ENCODE data around the gene CYB5R4.
"Not testable (repeated sequence)": the region's sequence is repeated elsewhere in the genome, so short reads cannot be mapped to it uniquely, and the experiment has no call there.

Gene CYB5R4

DNA sequence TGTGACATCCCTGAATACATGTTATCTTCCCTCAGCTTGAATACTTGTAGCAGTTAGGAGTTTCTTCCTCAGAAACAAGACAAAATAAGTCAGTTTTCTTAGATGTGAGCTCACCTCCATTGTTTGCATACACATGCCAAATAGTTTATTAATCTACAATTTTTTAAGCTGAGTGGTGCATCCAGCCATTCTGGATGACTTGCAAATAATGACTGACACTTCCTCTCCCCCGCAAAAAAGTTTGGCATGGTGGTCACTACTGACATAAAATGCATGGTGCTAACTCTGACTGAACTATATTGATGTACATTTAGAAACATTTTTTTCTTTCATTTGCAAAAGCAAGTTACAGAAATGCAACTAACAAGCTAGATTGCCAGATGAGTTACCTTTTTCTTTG lies 55.5 kb downstream of the CYB5R4 start:
- DNase-seq (ENCODE audit: low spot score): no peak

- DNase-seq (ENCODE audit: low spot score): no peak
Measured at GRCh38 chr6:83917001-83917400, 57.5 kb downstream of the CYB5R4 start.

- DNase-seq (ENCODE audit: low spot score): no peak
Measured at GRCh38 chr6:83920017-83920416, 60.5 kb downstream of the CYB5R4 start.

DNA sequence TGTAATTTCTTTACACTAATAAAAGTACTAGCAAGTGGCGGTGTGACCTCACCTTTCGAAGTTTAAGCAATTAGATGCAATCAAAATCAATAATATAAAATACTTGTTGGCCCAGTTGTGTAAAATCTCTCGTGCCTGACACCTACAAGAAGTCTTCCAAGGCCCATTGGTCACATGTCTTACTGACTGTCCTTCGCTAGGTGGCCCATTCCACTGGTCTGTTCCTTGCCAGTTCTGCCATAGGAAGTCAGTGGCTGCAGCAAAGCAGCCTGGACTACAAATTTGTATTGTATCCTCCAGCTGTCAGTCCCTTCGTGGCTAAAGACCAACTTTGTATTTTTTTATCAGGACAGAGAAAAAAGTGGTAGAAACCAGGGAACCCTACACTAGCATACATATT lies 61.8 kb downstream of the CYB5R4 start:
- no peak for DNase-seq (ENCODE audit: low spot score)

DNA sequence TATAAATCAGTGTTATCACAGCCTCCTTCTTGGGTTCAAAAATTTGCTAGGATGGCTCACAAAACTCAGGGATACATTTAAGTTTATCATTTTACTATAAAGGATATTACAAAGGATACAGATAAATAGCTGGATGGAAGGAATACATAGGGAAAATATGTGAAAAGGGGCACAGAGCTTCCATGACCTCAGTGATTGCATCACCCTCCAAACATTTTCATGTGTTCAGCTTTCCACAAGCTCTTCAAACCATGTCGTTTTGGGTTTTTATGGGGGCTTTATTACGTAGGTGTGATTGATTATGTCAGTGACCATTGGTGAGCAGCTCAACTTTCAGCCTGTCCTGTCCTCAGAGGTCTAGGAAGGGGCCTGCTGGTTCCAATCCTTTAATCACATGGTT lies 68.0 kb downstream of the CYB5R4 start:
- DNase-seq (ENCODE audit: low spot score): no peak

DNA sequence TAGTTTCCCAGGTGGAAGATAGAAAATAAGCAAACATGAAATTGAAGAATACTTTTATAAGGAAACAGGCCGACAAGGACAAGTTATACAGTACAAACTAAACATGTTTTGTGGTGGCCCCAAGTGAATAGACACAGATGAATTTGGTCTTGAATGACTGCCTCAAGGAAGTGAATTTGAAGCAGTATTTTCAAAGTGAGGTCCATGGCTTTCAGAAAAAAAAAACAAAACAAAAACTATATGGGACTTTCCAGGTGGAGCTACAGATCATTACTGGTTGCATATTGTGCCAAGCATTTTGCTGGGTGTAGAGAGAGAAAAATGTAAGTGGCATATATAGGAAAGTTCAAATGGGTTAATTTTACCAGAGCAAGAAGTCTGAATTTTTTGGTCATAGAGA lies 68.8 kb downstream of the CYB5R4 start:
- no peak for DNase-seq (ENCODE audit: low spot score)

- DNase-seq (ENCODE audit: low spot score): not testable (repeated sequence)
Measured at GRCh38 chr6:83946201-83946833, 86.8 kb downstream of the CYB5R4 start.

DNA sequence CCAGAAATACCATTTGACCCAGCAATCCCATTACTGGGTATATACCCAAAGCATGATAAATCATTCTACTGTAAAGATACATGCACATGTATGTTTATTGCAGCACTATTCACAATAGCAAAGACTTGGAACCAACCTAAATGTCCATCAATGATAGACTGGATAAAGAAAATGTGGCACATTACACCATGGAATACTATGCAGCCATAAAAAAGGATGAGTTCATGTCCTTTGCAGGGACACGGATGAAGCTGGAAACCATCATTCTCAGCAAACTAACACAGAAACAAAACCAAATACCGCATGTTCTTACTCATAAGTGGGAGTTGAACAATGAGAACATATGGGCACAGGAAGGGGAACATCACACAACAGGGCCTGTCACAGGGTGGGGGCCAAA lies 88.5 kb downstream of the CYB5R4 start:
- not testable (repeated sequence) for DNase-seq (ENCODE audit: low spot score)

DNA sequence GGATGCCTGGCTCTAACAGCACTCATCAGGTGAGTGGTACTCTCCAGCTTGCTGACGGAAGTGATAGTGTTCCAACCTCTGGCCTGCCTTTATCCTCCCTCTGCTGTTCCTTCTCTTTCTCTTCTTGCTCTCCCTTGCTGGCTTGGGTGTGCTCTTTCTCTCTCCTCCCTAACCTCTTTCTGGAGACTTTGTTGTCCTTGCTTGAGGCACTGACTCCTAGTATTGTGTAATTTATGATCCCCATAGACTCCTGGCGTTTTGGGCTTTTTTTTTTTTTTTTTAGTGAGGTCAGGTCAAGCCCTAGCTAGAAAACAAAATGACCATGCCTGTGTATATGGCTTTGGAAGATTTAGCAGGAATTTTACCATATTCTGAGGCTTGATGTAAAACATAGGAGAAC lies 89.4 kb downstream of the CYB5R4 start:
- DNase-seq (ENCODE audit: low spot score): no peak

DNA sequence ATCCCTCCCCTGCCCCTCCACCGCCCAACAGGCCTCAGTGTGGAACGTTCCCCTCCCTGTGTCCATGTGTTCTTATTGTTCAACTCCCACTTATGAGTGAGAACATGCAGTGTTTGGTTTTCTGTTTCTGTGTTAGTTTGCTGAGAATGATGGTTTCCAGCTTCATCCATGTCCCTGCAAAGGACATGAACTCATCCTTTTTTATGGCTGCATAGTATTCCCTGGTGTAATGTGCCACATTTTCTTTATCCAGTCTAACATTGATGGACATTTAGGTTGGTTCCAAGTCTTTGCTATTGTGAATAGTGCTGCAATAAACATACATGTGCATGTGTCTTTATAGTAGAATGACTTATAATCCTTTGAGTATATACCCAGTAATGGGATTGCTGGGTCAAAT lies 91.9 kb downstream of the CYB5R4 start:
- not testable (repeated sequence) for DNase-seq (ENCODE audit: low spot score)

GRCh38 chr6:83952830-83953229 lies 93.3 kb downstream of the CYB5R4 start:
- DNase-seq (ENCODE audit: low spot score): no peak

DNA sequence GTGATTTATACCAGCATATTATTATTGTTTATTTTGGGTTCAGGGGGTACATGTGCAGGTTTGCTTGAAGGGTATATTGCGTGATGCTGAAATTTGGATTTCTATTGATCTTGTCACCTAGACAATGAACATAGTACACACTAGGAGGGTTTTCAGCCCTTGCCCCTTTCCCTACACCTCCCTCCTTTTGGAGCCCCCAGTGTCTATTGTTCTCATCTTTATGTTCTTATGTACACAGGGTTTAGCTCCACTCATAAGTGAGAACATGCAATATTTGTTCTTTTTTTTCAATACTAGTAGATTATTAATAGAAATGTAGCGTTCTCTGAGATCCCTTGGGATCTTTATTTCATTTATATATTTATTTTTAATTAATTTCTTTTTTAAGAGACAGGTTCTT lies 94.9 kb downstream of the CYB5R4 start:
- no peak for DNase-seq (ENCODE audit: low spot score)

DNA sequence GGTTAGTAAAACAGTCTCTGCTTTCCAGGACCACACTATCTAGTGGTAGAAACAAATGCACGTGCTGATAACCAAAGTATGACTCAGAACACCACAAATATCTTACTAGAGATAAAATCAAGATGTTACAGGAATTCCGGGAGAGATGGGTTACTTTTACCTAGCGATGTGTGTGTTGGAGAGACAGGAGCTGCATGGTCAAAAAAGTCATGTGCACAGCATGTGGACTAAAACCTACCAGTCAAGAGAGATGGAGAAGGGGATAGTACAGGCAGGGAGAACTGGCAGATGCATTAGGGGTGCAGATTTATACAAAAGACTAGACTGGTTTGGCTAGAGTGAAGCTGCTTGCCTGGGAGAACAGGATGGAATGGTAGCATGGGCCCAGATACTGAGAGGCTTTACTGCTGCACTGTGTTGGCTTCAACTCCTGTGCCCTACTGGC lies 98.8 kb downstream of the CYB5R4 start:
- DNase-seq (ENCODE audit: low spot score): no peak

DNA sequence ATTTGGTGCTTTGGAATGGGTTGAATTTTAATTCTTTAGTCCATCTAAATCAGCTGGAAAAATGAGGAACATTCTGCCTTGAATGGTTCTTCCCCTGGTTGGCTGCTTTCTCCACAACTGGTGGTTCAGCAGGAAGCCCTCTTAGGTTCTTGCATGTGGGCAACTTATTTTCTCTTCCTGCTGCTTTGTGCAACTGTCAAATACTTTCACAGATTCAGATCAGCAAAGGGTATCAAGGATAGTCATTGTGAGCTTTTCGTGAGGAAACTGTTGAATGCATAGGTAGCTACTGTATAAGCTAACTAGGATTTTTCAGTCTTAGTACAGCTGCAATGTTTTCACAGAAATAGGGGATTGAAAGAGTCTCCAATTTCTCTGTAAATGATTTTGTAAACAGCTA lies 101.2 kb downstream of the CYB5R4 start:
- DNase-seq (ENCODE audit: low spot score): no peak

DNA sequence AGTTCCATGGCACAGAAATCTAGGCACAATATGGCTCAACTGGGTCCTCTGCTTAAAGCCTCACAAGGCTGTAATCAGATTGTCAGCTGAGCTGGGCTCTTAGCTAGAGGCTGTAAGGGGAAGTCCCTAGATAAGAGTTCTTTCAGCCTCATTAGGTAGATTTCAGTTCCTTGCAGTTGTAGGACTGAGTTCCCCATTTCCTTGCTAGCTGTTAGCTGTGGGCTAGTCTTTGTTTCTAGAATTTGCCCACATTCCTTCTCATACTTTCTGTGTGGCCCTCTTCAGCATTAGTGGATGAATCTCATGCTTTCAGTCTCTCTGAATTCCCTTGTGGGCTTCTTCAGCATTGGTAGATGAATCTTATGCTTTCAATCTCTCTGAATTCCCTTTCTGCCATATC lies 103.1 kb downstream of the CYB5R4 start:
- DNase-seq (ENCODE audit: low spot score): no peak

DNA sequence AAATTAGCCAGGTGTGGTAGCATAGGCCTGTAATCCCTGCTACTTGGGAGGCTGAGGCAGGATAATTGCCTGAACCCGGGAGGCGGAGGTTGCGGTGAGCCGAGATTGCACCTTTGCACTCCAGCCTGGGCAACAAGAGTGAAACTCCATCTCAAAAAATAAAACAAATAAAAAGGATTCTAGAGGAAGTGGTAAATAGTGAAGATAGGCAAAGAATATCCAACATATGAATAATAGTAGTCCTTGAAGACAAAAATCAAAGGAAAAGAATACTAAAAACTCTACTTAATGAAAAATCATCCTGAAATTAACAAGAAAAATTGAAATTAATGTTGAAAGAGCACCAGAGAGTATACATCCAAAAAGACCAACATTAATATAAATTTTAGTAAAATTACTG lies 107.0 kb downstream of the CYB5R4 start:
- DNase-seq (ENCODE audit: low spot score): no peak

DNA sequence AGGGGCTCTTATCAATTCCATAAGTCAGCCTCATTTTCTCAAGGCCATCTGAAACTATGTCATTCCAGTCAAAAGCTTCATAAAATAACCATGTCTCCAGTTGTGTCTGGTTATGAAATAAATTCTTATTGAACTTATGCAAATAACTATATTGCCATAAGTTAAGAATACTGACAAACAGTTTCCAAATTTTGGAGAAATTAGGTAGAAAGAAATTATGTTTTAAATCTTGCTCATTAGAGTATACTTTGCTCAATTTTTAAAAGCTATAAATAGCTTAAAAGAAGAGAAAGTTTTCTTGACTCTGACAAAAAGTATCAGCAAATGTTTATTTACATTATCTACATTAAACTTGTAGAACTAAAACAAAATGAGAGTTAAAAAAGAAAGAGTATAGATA lies 111.1 kb downstream of the CYB5R4 start:
- no peak for DNase-seq (ENCODE audit: low spot score)

- DNase-seq (ENCODE audit: low spot score): peak; percentile 52
Measured at GRCh38 chr6:83974409-83975050, 115.0 kb downstream of the CYB5R4 start.

- DNase-seq (ENCODE audit: low spot score): no peak
Measured at GRCh38 chr6:83976037-83976755, 116.7 kb downstream of the CYB5R4 start.

DNA sequence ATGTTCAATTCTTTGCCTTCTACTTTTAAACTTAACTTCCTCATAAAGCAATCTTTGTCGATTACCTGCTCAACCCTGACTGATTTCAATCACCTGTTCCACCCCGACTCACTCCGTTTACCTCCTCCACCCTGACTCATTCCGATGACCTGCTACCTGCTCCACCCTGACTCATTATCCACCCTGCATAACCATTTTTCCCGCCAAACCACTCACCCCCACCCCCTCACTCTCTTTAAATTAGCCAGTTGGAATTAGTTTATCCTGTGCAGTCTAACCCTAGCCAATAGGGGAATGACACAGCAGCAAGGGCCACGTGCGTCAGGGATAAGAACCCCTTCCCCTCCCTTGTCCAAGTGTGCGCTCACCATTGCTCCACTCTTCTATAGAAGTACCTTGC lies 117.4 kb downstream of the CYB5R4 start:
- DNase-seq (ENCODE audit: low spot score): no peak

DNA sequence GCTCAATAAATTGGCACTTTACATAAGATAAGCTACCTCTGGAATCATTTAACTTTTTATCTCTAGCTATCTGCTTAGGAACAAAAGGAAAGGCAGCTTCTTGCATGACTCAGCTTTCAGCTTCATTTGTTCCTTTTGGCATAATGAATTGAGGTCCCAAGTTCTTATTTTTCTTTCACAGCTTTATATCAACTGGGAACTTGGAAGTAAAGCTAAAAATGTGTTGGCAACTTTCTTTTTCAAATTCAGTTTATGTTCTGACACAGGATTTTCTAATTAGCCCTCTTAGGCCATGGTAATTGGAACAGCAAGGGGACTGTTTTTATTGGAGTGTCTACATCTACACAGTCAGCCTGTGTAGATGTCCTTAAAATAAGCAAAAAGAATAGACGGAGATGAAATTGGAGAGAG lies 118.8 kb downstream of the CYB5R4 start:
- no peak for DNase-seq (ENCODE audit: low spot score)

DNA sequence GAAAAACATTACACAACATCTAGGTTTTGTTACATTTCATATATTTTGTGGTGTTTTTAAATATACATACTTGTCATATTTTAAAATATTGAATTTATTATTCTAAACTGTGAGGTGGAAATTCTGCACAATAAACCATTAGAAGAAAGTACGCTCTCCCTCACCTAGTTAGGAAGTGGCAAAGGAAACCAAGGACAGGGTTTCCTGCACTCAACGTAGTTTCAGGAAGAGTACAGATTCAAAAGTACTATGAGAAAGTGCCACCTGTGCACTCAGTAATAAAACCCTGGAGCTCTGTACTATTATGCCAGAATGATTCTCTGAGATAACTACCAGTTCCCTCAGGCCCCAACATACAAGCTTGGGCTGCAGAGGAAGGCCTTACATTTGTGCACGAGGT lies 119.5 kb downstream of the CYB5R4 start:
- no peak for DNase-seq (ENCODE audit: low spot score)

- no peak for DNase-seq (ENCODE audit: low spot score)
Measured at GRCh38 chr6:83984411-83984810, 124.9 kb downstream of the CYB5R4 start.
